Astrocyte of the spinal cord (primary cell): ENCODE measurements around the gene DNAH2.

ENCODE experiments used
- DNase-seq: peaks from one replicate; pipeline ENCODE4 v3.0.0; 2011; ENCODE audit warnings: low read depth, low spot score
- H3K4me3 ChIP-seq: 2 replicates; pipeline ENCODE4 v1.5.1; 2011; ENCODE audit warnings: low read depth, mild to moderate bottlenecking, low read length, moderate library complexity
- CTCF ChIP-seq: IDR thresholded peaks from 2 replicates; pipeline ENCODE4 v1.5.1; 2012; ENCODE audit warnings: low read depth, mild to moderate bottlenecking, low read length, inconsistent platforms
- in situ Hi-C: cut with HindIII; loops from 2 replicates; pipeline ENCODE4 v1.10.0; 2017; ENCODE audit warnings: low sequenced_read_pairs

DNAH2 gene

DNA sequence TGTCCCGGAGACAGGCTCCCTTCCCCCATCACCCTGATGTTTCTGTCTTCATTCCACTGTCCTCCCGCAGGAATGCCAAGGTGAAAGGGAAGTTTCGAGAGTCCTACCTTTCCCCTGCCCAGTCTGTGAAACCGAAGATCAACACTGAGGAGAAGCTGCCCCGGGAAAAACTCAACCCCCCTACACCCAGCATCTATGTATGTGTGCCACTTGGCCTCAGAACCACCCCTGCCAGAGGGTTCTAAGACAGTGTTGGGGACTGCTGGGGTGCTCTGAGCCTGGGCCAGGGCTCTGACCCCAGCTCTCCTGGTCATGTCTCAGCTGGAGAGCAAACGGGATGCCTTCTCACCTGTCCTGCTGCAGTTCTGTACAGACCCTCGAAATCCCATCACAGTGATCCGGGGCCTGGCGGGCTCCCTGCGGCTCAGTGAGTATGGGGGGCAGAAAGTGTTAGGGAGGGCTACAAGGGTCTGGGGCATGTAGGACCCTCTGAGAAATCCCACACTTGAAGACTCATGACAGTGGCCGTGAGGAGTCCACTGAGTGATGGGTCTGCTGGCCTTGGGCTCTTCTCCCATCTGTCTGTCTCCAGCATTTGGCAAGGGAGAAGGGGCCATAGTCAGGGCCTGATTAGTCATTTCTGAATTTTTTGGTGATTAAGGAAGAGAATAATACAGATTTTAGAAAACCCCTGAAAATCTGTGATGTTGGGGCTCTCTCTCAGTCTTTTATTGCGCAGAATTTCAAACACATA is 132.4 kb downstream of the DNAH2 start:
- no peak for TF ChIP-seq CTCF
- no peak for DNase-seq
- in situ Hi-C loops, result no loop called here
- H3K4me3 ChIP-seq, result no peak overlapping the region

GRCh38 chr17:7850701-7851437 is 133.3 kb downstream of the DNAH2 start:
- no peak for DNase-seq
- in situ Hi-C loops, result no loop called here
- H3K4me3 ChIP-seq, result no peak overlapping the region
- TF ChIP-seq CTCF, result no peak

DNA sequence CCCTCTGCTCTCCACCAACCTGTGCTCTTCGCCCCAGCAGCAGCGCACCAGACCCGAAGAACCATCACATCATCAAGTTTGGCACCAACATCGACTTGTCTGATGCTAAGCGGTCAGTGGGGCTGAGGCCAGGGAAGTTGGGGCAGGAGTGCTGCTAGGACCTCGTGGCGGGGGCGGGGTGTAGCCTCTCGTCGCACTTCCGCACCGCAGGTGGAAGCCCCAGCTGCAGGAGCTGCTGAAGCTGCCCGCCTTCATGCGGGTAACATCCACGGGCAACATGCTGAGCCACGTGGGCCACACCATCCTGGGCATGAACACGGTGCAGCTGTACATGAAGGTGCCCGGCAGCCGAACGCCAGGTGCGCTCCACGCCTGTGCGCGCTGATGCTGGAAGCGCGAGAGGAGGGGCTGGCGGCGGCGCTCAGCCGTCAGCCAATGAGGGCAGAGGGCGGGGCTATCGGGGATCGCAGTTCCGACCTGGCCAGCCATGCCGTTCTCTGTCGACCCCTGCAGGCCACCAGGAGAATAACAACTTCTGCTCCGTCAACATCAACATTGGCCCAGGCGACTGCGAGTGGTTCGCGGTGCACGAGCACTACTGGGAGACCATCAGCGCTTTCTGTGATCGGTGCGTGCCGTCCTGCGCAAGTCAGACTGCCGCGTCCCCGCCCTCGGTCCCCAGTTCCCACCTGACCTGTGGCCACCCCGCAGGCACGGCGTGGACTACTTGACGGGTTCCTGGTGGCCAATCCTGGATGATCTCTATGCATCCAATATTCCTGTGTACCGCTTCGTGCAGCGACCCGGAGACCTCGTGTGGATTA is 134.1 kb downstream of the DNAH2 start:
- DNase-seq, result peak; percentile 81
- no peak overlapping the region for H3K4me3 ChIP-seq
- in situ Hi-C loops, result no loop called here
- peak; percentile 88 for TF ChIP-seq CTCF

- in situ Hi-C loops, result no loop called here
- no peak for TF ChIP-seq CTCF
- DNase-seq, result no peak
- H3K4me3 ChIP-seq, result no peak overlapping the region
Observed at GRCh38 chr17:7852262-7852670, 134.7 kb downstream of the DNAH2 start.

- H3K4me3 ChIP-seq, result no peak overlapping the region
- no peak for TF ChIP-seq CTCF
- no peak for DNase-seq
- in situ Hi-C loops, result no loop called here
Observed at GRCh38 chr17:7852919-7853690, 135.6 kb downstream of the DNAH2 start.

- DNase-seq, result no peak
- TF ChIP-seq CTCF, result no peak
- H3K4me3 ChIP-seq, result no peak overlapping the region
- in situ Hi-C loops, result no loop called here
Observed at GRCh38 chr17:7853691-7854038, 136.1 kb downstream of the DNAH2 start.
